HG02981 (cell line): Measurements from ENCODE around the gene PIKFYVE.
A peak's percentile ranks its signal among the peaks of the same experiment; 100 is the strongest.
"Not testable (repeated sequence)": the region's sequence is repeated elsewhere in the genome, so short reads cannot be mapped to it uniquely, and the experiment has no call there.

Experiments used
- ATAC-seq: cut with Tn5 transposase; IDR thresholded peaks from one replicate; pipeline ENCODE4 v1.9.1; 2021; ENCODE audit warnings: mild to moderate bottlenecking, moderate library complexity; ENCODE audit not compliant: unreplicated experiment

PIKFYVE gene

DNA sequence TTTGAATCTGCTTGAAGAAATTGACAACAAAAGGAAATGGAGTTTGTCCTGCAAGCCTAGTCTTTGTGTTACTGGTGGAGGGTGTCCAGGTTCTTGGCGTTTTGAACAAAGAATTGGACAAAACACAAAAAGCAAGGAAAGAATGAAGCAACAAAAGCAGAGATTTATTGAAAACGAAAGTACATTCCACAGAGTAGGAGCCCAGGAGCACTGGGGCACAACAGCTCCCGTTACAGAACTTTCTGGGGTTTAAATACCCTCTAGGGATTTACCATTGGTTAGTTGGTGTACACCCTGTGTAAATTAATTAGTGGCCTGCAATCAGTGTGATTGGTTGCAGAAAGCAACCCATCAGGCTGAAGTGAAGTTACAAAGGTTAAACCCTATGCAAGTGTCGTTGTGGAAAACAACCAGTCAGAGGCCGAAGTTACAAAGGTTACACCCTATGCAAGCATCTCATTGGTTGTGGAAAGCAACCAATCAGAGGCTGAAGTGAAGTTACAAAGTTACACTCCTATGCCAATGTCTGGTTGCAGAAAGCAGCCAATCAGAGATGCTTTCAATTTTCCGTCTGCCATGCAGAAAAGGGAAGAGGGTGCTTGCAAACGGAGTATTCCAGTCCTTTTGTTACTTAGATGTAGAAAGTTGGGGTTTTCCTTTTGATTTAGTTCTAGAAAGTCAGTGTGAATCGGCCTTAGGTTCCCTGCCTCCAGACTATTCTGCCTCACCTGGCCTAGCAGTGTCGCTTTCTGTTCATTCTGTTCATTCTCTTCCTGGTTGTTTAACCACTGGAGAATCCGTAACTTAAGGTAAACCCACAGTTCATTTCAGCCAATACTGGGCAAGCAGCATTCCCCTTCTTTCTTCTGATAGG is 92.9 kb downstream of the PIKFYVE start:
- no peak for ATAC-seq

DNA sequence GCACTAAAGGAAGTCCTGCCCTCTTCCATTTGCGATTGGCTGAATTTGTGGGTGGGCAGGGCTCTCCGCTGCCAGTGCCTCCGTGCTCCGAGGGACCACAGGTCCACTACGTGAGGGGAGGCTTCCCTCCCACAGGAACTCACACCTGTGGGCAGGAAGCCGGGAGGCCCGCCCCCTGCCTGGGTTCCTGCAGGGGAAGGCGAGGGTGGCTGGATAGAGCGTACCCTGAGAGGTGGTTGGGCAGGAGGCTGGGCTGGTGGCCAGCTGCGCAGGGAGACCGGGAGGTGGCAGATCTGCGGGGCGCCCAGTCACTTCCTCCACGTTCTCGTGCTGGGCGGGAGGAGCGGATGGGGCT is 93.6 kb downstream of the PIKFYVE start:
- no peak for ATAC-seq

DNA sequence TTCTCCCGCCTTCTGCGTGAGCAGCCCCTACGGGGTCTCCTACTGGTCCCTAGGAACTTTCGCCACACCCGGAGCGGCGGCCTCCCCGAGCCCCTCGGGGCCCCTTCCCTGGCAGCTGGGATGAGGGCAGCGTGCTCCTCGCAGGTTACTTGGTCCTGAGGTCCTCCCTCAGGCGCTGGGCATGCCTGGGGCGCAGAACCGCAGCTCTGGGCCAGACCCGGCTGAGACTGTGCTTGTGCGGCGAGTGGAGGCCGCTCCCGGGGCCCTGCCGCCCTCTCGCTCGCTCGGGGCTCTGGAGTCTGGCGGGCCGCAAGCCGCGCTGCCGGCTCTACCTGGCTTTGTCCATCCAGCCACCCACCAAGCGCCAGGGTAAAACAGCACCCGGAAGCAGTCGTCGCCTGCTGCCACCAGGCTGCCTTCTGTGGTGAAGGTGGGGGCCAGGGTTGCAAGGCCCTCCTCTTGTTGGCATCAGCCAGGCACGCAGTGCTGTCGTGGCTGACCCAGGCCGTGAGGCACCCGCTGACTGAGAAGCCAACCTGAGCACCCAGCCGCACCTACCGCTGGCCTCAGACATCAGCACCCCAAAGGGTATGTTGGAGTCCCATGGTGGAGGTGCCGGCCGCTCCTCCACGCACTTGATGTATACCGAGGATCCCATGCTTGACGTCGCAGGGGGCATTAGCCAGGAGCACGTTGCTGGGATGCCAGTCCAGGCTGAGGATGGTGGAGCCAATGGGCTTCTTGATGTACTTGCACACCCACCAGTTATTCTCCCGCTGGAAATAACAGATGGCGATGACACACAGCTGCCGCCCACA is 94.4 kb downstream of the PIKFYVE start:
- no peak for ATAC-seq

DNA sequence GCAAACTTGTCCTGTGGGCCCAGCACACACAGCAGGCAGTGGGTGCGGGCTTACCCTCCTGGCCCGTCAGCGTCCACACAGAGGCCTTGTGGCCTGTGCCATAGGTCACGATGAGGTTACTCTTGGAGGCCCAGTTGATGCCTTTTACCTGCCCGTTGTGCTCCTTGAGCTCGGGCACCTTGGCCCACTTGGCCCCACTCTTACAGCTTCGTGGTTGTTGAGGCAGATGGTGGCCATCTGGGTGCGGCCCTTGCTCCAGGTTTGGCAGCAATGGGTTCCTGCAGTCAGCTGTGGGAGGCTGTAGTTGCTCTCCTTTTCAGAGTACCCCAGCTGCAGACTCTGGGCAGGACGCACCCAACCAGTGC is 95.0 kb downstream of the PIKFYVE start:
- no peak for ATAC-seq

DNA sequence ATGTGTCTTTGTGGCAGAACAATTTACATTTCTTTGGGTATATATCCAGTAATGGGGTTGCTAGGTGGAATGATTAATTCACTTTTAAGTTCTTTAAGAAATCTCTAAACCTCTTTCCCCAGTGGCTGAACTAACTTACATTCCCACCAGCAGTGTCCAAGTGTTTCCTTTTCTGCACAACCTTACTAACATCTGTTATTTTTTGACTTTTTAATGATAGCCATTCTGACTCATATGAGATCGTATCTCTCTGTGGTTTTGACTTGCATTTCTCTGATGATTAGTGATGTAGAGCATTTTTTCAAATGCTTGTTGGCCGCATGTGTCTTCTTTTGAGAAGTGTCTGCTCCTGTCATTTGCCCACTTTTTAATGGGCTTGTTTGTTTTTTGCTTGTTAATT is 97.4 kb downstream of the PIKFYVE start:
- peak; percentile 63 for ATAC-seq

DNA sequence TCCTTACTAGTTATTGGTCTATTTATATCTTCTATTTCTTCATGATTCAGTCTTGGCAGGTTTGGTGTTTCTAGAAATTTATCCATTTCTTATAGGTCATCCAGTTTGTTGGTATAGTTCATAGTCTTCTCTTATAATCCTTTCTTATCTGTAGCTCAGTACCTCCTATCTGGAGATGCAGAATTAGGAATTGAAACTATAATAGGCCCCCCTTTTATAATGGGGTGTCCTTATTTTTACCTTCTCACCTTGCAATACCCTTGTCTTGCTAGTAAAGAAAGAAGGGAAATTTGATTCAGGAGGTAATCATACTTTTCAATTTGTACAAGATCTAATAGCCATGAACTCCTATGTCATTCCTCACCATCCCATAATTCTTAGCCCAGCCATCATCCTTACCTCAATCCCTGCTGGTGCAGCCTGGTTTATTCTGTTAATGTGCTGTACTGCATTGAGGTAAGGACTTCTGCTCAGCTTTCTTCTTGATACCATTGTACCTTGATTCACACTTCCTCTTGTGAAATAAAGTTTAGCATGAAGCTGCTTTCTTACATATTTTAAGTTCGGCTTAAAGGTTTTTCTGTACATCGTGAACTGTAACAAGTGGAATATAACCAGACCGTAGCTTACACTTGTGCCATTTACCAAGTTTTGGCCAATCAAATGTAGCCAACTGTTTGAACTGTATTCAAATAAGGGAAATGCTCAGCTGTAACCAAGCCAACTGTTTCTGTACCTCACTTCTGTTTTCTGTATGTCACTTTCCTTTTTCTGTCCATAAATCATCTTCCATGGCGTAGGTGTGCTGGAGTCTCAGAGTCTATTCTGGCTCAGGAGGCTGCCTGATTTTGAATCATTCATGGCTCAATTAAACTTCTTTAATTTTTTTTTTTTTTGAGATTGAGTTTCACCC is 100.4 kb downstream of the PIKFYVE start:
- peak; percentile 52 for ATAC-seq

DNA sequence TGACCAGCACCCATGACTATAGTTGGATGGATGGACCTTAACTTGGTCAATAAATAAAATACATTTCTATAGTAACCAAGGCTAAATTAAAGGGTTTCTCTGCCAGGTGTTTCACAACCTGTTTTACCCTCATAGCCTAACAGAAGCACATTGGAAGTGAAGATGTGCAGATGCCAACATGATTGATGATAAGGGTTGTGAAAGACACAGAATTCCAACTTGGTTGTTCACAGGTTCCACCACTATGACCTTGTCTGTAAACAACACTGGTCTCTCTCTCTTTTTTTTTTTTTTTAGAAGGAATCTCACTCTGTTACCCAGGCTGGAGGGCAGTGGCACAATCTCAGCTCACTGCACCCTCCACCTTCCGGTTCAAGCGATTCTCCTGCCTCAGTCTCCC is 103.0 kb downstream of the PIKFYVE start:
- ATAC-seq, result no peak

DNA sequence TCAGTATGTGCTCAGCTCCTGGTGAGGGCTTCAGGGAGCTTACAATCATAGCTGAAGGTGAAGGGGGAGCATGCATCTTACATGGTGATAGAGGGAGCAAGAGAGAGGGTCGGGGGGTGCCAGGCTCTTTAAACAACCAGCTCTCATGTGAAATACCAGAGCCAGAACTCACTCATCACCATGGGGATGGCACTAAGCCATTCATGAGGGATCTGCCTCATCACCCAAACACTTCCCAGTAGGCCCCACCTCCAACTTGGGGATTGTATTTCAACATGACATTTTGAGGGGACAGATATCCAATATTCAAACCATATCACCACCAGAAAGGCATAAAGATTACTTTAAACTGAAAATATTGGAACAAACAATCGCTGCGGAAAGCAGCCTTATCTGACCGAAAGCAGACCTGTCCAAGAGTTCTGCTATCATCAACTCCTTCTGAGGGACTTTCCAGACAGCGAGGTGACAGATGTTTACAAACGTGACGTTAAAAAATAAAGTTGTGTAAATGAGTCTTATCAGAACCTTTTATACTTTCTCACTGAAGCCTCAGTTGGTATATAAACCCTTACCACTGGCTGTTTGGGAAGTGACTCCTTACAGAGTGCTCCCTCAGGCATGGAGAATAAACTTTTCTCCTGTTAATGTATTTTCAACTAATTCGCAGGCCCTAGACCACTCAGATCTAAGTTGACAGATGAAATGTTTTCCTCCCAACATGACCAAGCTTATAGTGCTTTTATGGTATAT is 105.0 kb downstream of the PIKFYVE start:
- no peak for ATAC-seq

DNA sequence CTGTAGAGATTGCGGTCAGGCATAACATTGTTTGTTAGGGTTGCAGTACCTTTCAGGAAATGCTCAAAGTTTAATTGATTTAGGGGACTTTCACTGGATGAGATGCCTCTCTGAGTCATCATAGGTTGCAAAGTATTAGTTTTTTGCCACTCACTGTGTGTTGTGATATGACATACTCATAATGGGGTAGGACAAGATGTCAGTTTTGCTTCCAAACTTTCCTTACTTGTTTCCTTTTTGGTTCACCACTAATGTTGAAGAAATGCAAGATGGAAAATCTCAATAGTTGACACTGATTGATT is 105.5 kb downstream of the PIKFYVE start:
- ATAC-seq, result no peak

DNA sequence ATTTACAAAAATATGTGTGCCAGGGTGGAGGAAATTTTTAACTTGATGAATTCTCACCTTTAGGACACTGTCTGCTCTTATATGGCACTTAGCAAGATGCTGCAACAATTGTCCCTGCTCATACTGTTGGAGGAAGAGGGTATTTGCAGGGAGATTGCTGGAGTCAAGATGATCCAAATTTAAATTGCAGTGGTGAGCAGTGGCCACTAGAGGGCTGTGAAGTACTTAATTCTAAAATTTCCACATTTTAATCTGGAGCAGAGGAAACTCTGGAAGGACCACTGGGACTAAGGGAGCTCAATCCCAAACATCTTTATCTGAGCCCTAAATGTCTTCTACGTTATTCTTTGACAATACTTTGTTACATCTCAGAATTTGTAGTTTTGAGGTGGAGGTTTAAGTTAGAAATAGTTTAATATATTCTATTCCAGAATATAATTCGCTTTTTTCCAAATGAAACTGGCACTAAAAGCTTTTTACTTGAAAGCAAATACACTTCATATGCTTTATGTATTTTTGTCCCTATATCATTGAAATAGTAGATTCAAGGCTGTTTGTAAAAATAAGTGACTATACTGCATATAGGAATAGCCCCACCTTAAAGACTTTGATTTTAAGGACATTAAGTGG is 107.5 kb downstream of the PIKFYVE start:
- ATAC-seq, result peak; percentile 58

DNA sequence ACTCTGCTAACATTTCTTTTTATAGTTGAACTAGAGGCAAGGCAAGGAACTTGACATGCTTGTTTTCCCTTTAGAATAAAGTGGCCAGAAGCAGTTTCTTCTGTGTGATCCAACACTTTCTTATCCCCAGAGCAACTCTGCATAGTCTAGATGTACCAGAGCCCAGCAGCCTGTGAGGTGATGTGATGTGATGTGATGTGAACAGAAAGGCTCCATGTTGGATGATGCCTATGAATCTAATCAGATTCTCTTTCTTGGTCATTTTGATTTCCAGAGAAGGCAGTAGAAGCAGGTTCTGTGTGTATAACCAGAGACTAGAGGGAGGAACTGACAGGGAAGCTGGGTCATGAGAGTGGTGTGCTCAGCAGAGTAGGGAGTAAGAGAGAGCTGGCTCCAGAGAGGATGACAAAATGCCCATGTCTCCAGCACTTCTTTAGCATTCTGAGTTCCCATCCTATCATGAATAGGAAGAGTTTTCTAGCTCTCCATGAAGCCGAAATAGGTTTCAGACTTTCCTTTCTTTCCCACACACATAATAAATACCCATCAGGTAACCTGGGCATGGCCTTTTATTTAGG is 109.5 kb downstream of the PIKFYVE start:
- ATAC-seq, result no peak

DNA sequence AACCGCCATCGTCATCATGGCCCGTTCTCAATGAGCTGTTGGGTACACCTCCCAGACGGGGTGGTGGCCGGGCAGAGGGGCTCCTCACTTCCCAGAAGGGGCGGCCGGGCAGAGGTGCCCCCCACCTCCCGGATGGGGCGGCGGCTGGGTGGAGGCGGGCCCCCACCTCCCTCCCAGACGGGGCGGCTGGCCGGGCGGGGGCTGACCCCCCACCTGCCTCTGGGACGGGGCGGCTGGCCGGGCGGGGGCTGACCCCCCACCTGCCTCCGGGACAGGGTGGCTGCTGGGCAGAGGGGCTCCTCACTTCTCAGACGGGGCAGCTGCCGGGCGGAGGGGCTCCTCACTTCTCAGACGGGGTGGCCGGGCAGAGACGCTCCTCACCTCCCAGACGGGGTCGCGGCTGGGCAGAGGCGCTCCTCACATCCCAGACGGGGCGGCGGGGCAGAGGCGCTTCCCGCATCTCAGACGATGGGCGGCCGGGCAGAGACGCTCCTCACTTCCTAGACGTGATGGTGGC is 111.3 kb downstream of the PIKFYVE start:
- not testable (repeated sequence) for ATAC-seq

DNA sequence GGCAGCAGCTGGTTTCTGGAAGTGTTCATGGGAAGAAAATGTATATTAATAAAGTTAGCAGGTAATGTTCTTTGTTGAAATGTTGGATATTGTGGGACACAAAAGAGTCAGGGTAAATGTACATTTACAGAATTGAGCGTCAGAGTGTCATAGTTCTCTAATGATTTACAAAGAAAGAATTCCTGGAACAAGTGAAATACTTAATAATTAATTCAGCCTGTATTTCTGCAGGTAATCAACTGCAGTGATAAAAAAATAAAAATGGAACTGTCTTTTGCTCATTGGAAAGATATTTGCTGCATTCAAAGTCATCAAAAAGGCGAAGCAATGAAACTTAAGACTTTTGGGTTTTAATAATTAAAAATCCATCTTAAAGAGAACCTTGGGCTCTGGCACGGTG is 113.1 kb downstream of the PIKFYVE start:
- ATAC-seq, result no peak

DNA sequence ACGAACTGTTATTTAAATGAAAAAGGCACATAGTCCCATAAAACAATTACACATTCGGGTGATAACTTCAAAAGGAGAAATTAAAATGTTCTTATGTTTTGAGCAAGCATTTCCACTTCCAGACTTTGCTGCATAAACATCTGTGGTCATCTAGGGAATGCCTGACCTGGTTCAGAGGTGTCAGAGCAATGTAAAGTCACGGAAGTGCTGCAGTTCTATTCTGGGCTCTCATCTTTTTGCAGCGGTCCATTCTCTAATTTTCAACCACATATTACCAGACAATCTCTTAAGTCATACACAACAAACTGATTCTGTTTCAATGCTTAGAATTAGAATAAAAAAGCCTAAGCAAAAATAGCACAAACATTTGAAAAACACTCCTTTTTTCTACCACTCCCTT is 118.6 kb downstream of the PIKFYVE start:
- ATAC-seq, result no peak

DNA sequence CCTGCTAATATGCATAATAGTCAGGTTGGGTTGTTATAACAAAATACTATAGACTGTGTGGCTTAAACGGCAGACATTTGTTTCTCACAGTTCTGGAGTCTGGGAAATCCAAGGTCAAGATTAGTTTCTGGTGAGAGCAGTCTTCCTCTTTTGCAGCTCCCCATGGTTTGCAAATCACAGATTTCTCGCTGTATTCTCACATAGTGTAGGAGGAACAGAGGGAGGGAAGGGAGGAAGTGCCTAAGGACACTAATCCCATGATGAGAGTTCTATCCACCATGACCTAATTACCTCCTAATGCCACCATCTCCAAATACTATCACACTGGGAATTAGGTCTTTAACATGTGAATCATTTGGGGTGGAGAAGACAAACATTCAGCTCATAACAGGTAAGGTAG is 120.5 kb downstream of the PIKFYVE start:
- ATAC-seq, result no peak

DNA sequence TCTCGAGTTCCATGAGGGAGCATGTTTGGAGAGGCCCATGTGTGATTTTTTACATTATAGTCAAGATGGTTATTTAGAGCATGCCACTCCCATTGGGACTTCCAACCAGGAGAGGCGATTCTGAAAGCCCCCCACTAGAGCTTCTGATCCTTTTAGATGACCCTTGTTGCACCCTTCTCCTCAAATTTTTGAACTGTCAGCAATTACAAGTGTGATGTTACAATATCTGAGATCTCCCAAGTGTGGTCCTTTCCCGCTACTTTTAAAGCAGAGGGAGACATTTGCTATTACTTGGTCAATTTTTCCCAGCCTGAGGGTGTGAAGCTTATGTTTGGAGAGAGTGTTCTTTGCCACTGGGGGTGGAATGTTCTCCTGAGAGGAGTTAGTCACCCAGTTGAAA is 123.9 kb downstream of the PIKFYVE start:
- no peak for ATAC-seq

DNA sequence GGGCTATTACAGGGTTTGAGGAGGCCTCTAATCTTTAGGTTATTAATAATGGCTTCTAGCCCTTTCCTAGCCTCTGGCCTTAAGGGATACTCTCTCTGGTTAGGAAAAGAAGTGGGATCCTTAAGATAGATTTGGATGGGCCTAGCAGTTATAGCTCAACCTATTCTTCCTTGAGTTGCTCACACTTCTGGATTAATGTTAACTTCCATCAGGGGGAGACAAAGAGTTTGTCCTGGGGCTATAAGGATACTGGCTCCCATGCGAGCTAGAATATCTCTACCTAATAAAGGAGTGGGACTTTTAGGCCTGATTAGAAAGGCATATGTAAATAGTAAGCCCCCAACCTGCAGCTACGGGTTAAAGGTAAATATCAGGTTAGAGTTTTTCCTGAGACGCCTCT is 126.2 kb downstream of the PIKFYVE start:
- no peak for ATAC-seq

DNA sequence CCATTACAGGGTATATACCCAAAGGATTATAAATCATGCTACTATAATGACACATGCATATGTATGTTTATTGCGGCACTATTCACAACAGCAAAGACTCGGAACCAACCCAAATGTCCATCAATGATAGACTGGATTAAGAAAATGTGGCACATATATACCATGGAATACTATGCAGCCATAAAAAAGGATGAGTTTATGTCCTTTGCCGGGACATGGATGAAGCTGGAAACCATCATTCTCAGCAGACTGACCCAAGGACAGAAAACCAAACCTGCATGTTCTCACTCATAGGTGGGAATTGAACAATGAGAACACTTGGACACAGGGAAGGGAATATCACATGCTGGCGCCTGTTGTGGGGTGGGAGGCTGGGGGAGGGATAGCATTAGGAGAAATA is 130.7 kb downstream of the PIKFYVE start:
- not testable (repeated sequence) for ATAC-seq

DNA sequence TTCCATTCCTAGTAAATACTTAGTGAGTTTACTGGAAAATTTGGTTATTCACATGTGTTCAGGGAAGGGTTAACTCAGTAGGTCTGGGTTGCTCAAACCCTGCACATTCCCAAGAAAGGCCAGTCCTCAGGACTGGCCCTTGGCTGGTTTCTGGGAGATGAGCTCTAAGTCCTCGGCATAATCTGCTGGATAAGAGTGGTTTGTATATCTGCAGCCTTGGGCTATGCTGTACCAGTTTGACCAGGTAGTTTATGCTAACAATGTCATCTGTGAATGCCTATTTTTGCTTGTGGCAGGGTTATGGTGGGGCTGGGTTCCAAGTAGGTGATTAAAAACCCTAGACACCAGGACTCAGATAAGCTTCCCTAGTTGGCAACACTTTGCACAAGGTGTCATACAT is 133.1 kb downstream of the PIKFYVE start:
- ATAC-seq, result no peak
